ENCODE measurements around the gene EPDR1. TPM values are rescaled to one million over a fixed set of nuclear protein-coding genes. Genes with fewer than 3 reads are reported as not detected.

Gene EPDR1
- total and polyA plus RNA-seq, 2 of the 4 experiments (the other 2 are of a cell fraction) = under 0.01 to 0.09 TPM

- Histone ChIP-seq H3K36me3 (ENCODE audit: control insufficient read depth, insufficient read depth, low read length) (no peaks in the 10 kb centered on the region), H3K4me3 (ENCODE audit: insufficient read depth, low read depth, low read length) (no peak overlapping the region), H2BK120ac (ENCODE audit: low read depth, low read length) (no peak overlapping the region), H3K18ac (ENCODE audit: low read depth, low read length) (no peak overlapping the region), H3K4me1 (ENCODE audit: control insufficient read depth, insufficient read depth, low read length) (no peaks in the 10 kb centered on the region), H2BK20ac (ENCODE audit: low read depth, low read length) (no peak overlapping the region), H4K20me1 (ENCODE audit: insufficient read depth, low read length) (no peaks in the 10 kb centered on the region), H2BK5ac (ENCODE audit: low read depth, low read length, poor library complexity, severe bottlenecking) (no peak overlapping the region), H3K9ac (ENCODE audit: low read depth, low read length) (no peak overlapping the region), H2BK15ac (ENCODE audit: low read depth, low read length) (no peak overlapping the region), H3K79me1 (ENCODE audit: low read depth in 1 of 2, low read length in 2 of 2) (no peaks in the 10 kb centered on the region), H4K8ac (ENCODE audit: low read depth in 2 of 2, low read length in 2 of 2) (no peak overlapping the region), H3K56ac (ENCODE audit: extremely low read depth, insufficient read depth, low read length) (no peak overlapping the region), H4K91ac (ENCODE audit: insufficient read depth, low read depth, low read length) (no peak overlapping the region), H3K23ac (ENCODE audit: low read depth, low read length) (no peak overlapping the region), H3K14ac (replicated peaks; ENCODE audit: low read depth, low read length) (no peak overlapping the region), H2AK9ac (replicated peaks; ENCODE audit: low read depth, low read length, poor library complexity) (no peak overlapping the region), H3K9me3 (ENCODE audit: control insufficient read depth, insufficient read depth, low read length) (no peaks in the 10 kb centered on the region), H2AK5ac (ENCODE audit: low read depth, low read length) (no peak overlapping the region), H2AFZ (replicated peaks; ENCODE audit: low read length, poor library complexity) (no peak overlapping the region), H3K9me1 (ENCODE audit: insufficient read depth, low read length) (no peaks in the 10 kb centered on the region), H3K4me2 (ENCODE audit: low read depth, low read length) (no peak overlapping the region), H4K5ac (ENCODE audit: low read depth, low read length) (no peak overlapping the region), H3K4ac (ENCODE audit: low read depth, low read length) (no peak overlapping the region), H3K27ac (ENCODE audit: insufficient read depth, low read length) (no peak overlapping the region), H3K27me3 (ENCODE audit: control insufficient read depth, insufficient read depth, low read length) (peaks cover 3% of the 10 kb centered on the region; the same call in 1 of the 2 replicates)
- DNase-seq (no peak), ATAC-seq (ENCODE audit: low read depth) (no peak)
- POLR2A ChIA-PET (ENCODE audit: unreplicated experiment) = no interaction called here
- in situ Hi-C loops (cut with MboI; ENCODE audit: low sequenced_read_pairs) (no loop called here), dilution Hi-C loops (cut with HindIII; ENCODE audit: low sequenced_read_pairs, unreplicated experiment) (no loop called here), intact Hi-C loops (cut with micrococcal nuclease) (no loop called here)
- CTCF ChIA-PET = no interaction called here
- TF ChIP-seq RAD21 (IDR thresholded peaks at IDR 0.05; ENCODE audit: low read length) = no peak
- no peak for TF ChIP-seq RFX5 (IDR thresholded peaks at IDR 0.05; ENCODE audit: low read depth, low read length)
- TF ChIP-seq CHD1 (IDR thresholded peaks at IDR 0.05; ENCODE audit: low read depth, low read length) = no peak
- TF ChIP-seq RCOR1 (IDR thresholded peaks at IDR 0.05; ENCODE audit: insufficient replicate concordance, low read length) = no peak
- TF ChIP-seq BHLHE40 (IDR thresholded peaks at IDR 0.05; ENCODE audit: low read depth, low read length) = no peak
- no peak for TF ChIP-seq CEBPB (IDR thresholded peaks at IDR 0.05; ENCODE audit: low read depth, low read length)
- TF ChIP-seq POLR2A (IDR thresholded peaks at IDR 0.05; ENCODE audit: low read depth, low read length) = no peak
- TF ChIP-seq, protein P1, sequence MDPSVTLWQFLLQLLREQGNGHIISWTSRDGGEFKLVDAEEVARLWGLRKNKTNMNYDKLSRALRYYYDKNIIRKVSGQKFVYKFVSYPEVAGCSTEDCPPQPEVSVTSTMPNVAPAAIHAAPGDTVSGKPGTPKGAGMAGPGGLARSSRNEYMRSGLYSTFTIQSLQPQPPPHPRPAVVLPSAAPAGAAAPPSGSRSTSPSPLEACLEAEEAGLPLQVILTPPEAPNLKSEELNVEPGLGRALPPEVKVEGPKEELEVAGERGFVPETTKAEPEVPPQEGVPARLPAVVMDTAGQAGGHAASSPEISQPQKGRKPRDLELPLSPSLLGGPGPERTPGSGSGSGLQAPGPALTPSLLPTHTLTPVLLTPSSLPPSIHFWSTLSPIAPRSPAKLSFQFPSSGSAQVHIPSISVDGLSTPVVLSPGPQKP (IDR thresholded peaks at IDR 0.05; ENCODE audit: borderline replicate concordance, low read depth, low read length) = no peak
- TF ChIP-seq CTCF (conservative IDR thresholded peaks at IDR 0.05; ENCODE audit: low read depth, low read length) = no peak
- no peak for TF ChIP-seq MAFK (IDR thresholded peaks at IDR 0.05; ENCODE audit: low read depth, low read length)
- no TSS peak for BruUV-seq (replicated peaks)
- WGBS, 2 experiments (ENCODE audit: extremely low coverage in 2 of 2, insufficient read length in 1 of 2) = no CpG with 5 or more reads among the region's 5 CpGs
Observed at GRCh38 chr7:37915438-37915837, 5.0 kb upstream of the EPDR1 start.
